ENCODE data around the gene SPINK1.

- TF ChIP-seq CEBPB (IDR thresholded peaks at IDR 0.05; ENCODE audit: low read depth, low read length) (no peak), USF2 (IDR thresholded peaks at IDR 0.05; ENCODE audit: low read depth, low read length) (no peak), CTCF (conservative IDR thresholded peaks at IDR 0.05; ENCODE audit: low read depth, low read length) (no peak), BHLHE40 (IDR thresholded peaks at IDR 0.05; ENCODE audit: low read depth, low read length) (no peak), MAZ (IDR thresholded peaks at IDR 0.05; ENCODE audit: borderline replicate concordance, low read depth, low read length) (no peak), POLR2A (IDR thresholded peaks at IDR 0.05; ENCODE audit: low read depth, low read length) (no peak), RFX5 (IDR thresholded peaks at IDR 0.05; ENCODE audit: low read depth, low read length) (no peak)
Observed at GRCh38 chr5:147786142-147786541, 45.3 kb downstream of the SPINK1 start.
